Endothelial cell of umbilical vein (primary cell): ENCODE results near the gene LSP1. TPM values are rescaled to one million over a fixed set of nuclear protein-coding genes. Genes with fewer than 3 reads are reported as not detected.

Experiments
- BruUV-seq: library from RNA; stranded (reverse); fragments of 400-500 nt; replicated peaks from 2 replicates; lab custom pipeline; 2021; lab: Mats Ljungman, UMichigan
- CTCF ChIA-PET: fragments of 300-600, 350-600 bp; sonication (Branson Sonifier 250); formaldehyde crosslinking; loops from one replicate; lab custom pipeline; 2021; ENCODE audit warnings: antibody characterized with exemption, inconsistent platforms; lab: Charles Lee
- POLR2A ChIA-PET: fragments of 300-600, 350-600 bp; sonication (Branson Sonifier 250); formaldehyde crosslinking; loops from one replicate; lab custom pipeline; 2021; ENCODE audit warnings: antibody characterized with exemption, inconsistent platforms; lab: Charles Lee
- DNase-seq: peaks from one replicate; pipeline ENCODE4 v3.0.0-alpha.2; 2011; ENCODE audit warnings: low read depth, low spot score
- FAIRE-seq: peaks from 2 replicates; lab custom pipeline; 2011; peaks lifted over from hg19 to GRCh38; lab: Jason Lieb, UNC
- H2AFZ ChIP-seq: 2 replicates; pipeline ENCODE4 v1.6.0; 2012; ENCODE audit warnings: low read depth, low read length, control low read depth, inconsistent platforms
- H3K27ac ChIP-seq: 2 replicates; pipeline ENCODE4 v1.5.1; 2011; ENCODE audit warnings: low read depth, mild to moderate bottlenecking, control low read depth, low read length, moderate library complexity; ENCODE audit not compliant: insufficient read depth
- H3K27me3 ChIP-seq, 2 experiments: 2 replicates each; pipeline versions ENCODE4 v1.6.0 to v1.6.1; 2011; ENCODE audit warnings: low read length in 2 of 2, mixed read lengths in 1 of 2; ENCODE audit not compliant: control insufficient read depth in 2 of 2, insufficient read depth in 2 of 2
- H3K36me3 ChIP-seq, 2 experiments: 2 replicates in 1 of 2; 3 replicates in 1 of 2; pipeline ENCODE4 v1.5.1; 2011; ENCODE audit warnings: low read length in 2 of 2, mild to moderate bottlenecking in 1 of 2, moderate library complexity in 1 of 2; ENCODE audit not compliant: control insufficient read depth in 2 of 2, insufficient read depth in 2 of 2; ENCODE audit errors: extremely low read depth in 1 of 2
- H3K4me1 ChIP-seq: 3 replicates; pipeline ENCODE4 v1.5.1; 2011; ENCODE audit warnings: mild to moderate bottlenecking, low read length; ENCODE audit not compliant: control insufficient read depth, insufficient read depth; ENCODE audit errors: extremely low read depth
- H3K4me2 ChIP-seq: 2 replicates; pipeline ENCODE4 v1.6.1; 2011; ENCODE audit warnings: low read length, control low read depth, mixed read lengths; ENCODE audit not compliant: insufficient read depth
- H3K4me3 ChIP-seq, 3 experiments: fragments of 200-600 bp in 1 of 3; sonication (generic), shearing (Covaris generic) in 1 of 3; replicated peaks in 1 of 3; 2 replicates each; pipeline ENCODE4 v1.5.1; 2011 to 2016; ENCODE audit warnings: control low read depth in 3 of 3, low read length in 3 of 3, mild to moderate bottlenecking in 2 of 3, inconsistent platforms in 1 of 3, low read depth in 1 of 3, moderate library complexity in 1 of 3; ENCODE audit not compliant: insufficient read depth in 1 of 3
- H3K79me2 ChIP-seq: 2 replicates; pipeline ENCODE4 v1.6.0; 2012; ENCODE audit warnings: low read length, inconsistent platforms; ENCODE audit not compliant: control insufficient read depth, insufficient read depth
- H3K9ac ChIP-seq: replicated peaks from 2 replicates; pipeline ENCODE3; 2011; ENCODE audit warnings: low read length, control low read depth; ENCODE audit not compliant: insufficient read depth; ENCODE audit errors: extremely low read depth
- H3K9me1 ChIP-seq: replicated peaks from 3 replicates; pipeline ENCODE4 v1.6.0; 2011; ENCODE audit warnings: mild to moderate bottlenecking, low read length; ENCODE audit not compliant: control insufficient read depth, insufficient read depth; ENCODE audit errors: extremely low read depth
- H3K9me3 ChIP-seq: replicated peaks from 2 replicates; pipeline ENCODE4 v1.5.1; 2012; ENCODE audit warnings: low read length, inconsistent platforms; ENCODE audit not compliant: control insufficient read depth, insufficient read depth
- H4K20me1 ChIP-seq: replicated peaks from 2 replicates; pipeline ENCODE3; 2011; ENCODE audit warnings: mild to moderate bottlenecking, low read length; ENCODE audit not compliant: control insufficient read depth, insufficient read depth; ENCODE audit errors: extremely low read depth
- CTCF ChIP-seq, 2 donors: IDR thresholded peaks; 1 replicate in 1 of 2; 2 replicates in 1 of 2; pipeline ENCODE4 v1.5.1; 2011; ENCODE audit warnings: low read length in 2 of 2, mild to moderate bottlenecking in 2 of 2, moderate library complexity in 2 of 2, control low read depth in 1 of 2, inconsistent platforms in 1 of 2, low read depth in 1 of 2; ENCODE audit not compliant: insufficient read depth in 1 of 2; ENCODE audit errors: extremely low read depth in 1 of 2
- EZH2 ChIP-seq: IDR thresholded peaks from 2 replicates; pipeline ENCODE4 v1.6.1; 2012; ENCODE audit warnings: borderline replicate concordance, low read depth, mild to moderate bottlenecking, moderate library complexity, low read length, inconsistent platforms; ENCODE audit not compliant: severe bottlenecking
- FOS ChIP-seq: IDR thresholded peaks from 2 replicates; pipeline ENCODE4 v1.6.1; 2011; ENCODE audit warnings: mild to moderate bottlenecking, low read length, moderate library complexity, borderline replicate concordance; ENCODE audit not compliant: insufficient read depth
- GATA2 ChIP-seq: IDR thresholded peaks from 2 replicates; pipeline ENCODE4 v1.7.0; 2011; ENCODE audit warnings: low read depth, mild to moderate bottlenecking, moderate library complexity, mixed read lengths, low read length; ENCODE audit not compliant: insufficient read length, insufficient read depth
- JUN ChIP-seq: IDR thresholded peaks from 2 replicates; pipeline ENCODE4 v1.6.1; 2011; ENCODE audit warnings: borderline replicate concordance, low read depth; ENCODE audit not compliant: insufficient read length, insufficient read depth
- MYC ChIP-seq: IDR thresholded peaks from one replicate; pipeline ENCODE4 v1.6.1; 2011; ENCODE audit warnings: mild to moderate bottlenecking, low read depth, low read length
- POLR2A ChIP-seq: IDR thresholded peaks from 2 replicates; pipeline ENCODE4 v1.6.1; 2012; ENCODE audit warnings: low read depth, mild to moderate bottlenecking, control low read depth, low read length
- POLR2AphosphoS5 ChIP-seq: IDR thresholded peaks from 2 replicates; pipeline ENCODE4 v1.6.1; 2012; ENCODE audit warnings: low read depth, mild to moderate bottlenecking, control low read depth, low read length, moderate library complexity; ENCODE audit not compliant: insufficient read depth
- dilution Hi-C: fragments of 300-500 bp; cut with MboI; formaldehyde crosslinking; loops from one replicate; pipeline ENCODE4 v1.15.0; 2019; ENCODE audit warnings: low sequenced_read_pairs; ENCODE audit not compliant: extremely low pct_ligation_motif_present
- intact Hi-C: fragments of 100-400 bp; cut with micrococcal nuclease; formaldehyde crosslinking; loops from one replicate; pipeline ENCODE4 v1.10.0; 2022
- polyA plus RNA-seq, 4 experiments: library from polyadenylated mRNA; depleted of rRNA in 3 of 4; stranded (reverse) in 3 of 4; unstranded in 1 of 4; fragments of >200 nt; gene quantifications; 2 replicates each; pipeline versions ENCODE4 v1.2.1 to v1.2.3, GENCODE V29; 2011 to 2012; ENCODE audit warnings: missing spikeins in 1 of 4
- total RNA-seq: library from RNA; stranded (reverse); gene quantifications from 2 replicates; pipeline ENCODE4 v1.2.3, GENCODE V29; 2021
- TF ChIP-seq, protein P1 (sequence below): IDR thresholded peaks from 2 replicates; pipeline ENCODE4 v1.6.1; 2011; ENCODE audit not compliant: insufficient read depth, insufficient read length

The LSP1 gene
- total and polyA plus RNA-seq, 2 donors (not counting 3 experiments of a cell fraction or from before 2014, with no cell fraction given), result not detected

- H3K79me2 ChIP-seq, result no peaks in the 10 kb centered on the region
- ChIA-PET CTCF (interaction anchor here (1.8 kb wide), 1 partner anchor 242 kb away, joined by 4 read pairs; no protein-coding TSS in a partner anchor), POLR2A (no interaction called here)
- intact Hi-C loops (loop anchor here (2.0 kb wide), 1 partner anchor 27 kb away; no protein-coding TSS in a partner anchor), dilution Hi-C loops (no loop called here)
- no peak for FAIRE-seq
- no peaks in the 10 kb centered on the region for H3K4me1 ChIP-seq
- no peak overlapping the region for H3K27ac ChIP-seq
- H3K9ac ChIP-seq, result no peak overlapping the region
- H4K20me1 ChIP-seq, result no peaks in the 10 kb centered on the region
- TF ChIP-seq FOS (no peak), GATA2 (no peak), POLR2AphosphoS5 (no peak), CTCF (IDR thresholded peaks at IDR 0.05; ENCODE audit: extremely low read depth in 1 of 2, insufficient read depth in 1 of 2, low read depth in 1 of 2, low read length in 2 of 2) (no peak), MYC (no peak), POLR2A (no peak), EZH2 (no peak), JUN (no peak)
- TF ChIP-seq, protein P1, sequence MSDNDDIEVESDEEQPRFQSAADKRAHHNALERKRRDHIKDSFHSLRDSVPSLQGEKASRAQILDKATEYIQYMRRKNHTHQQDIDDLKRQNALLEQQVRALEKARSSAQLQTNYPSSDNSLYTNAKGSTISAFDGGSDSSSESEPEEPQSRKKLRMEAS, result no peak
- no peak overlapping the region for H3K4me3 ChIP-seq
- H3K9me1 ChIP-seq, result no peaks in the 10 kb centered on the region
- DNase-seq, result no peak
- H2AFZ ChIP-seq, result no peak overlapping the region
- no peaks in the 10 kb centered on the region for H3K36me3 ChIP-seq
- H3K4me2 ChIP-seq, result no peak overlapping the region
- H3K27me3 ChIP-seq, result no peaks in the 10 kb centered on the region
- BruUV-seq, result no TSS peak
- no peaks in the 10 kb centered on the region for H3K9me3 ChIP-seq
These were observed 83.3 kb downstream of the LSP1 start for GRCh38 chr11:1936072-1936780.
